Measurements from ENCODE around the gene LMBRD2. TPM values are rescaled to one million over a fixed set of nuclear protein-coding genes. Genes with fewer than 3 reads are reported as not detected.

LMBRD2 gene
- total and polyA plus RNA-seq, 8 donors, result 9.8 to 13.6 (median 12.6) TPM

- DNase-seq (no peak), ATAC-seq (no peak)
- H3K27ac ChIP-seq, result no peak overlapping the region
- H3K36me3 ChIP-seq, result peaks cover 0 to 69% of the 10 kb centered on the region in 2 donors
- H3K27me3 ChIP-seq, result no peaks in the 10 kb centered on the region
- H3K4me1 ChIP-seq, result peaks cover 3 to 12% of the 10 kb centered on the region in 2 donors
- no peak overlapping the region for H3K4me3 ChIP-seq
- TF ChIP-seq, protein P1, sequence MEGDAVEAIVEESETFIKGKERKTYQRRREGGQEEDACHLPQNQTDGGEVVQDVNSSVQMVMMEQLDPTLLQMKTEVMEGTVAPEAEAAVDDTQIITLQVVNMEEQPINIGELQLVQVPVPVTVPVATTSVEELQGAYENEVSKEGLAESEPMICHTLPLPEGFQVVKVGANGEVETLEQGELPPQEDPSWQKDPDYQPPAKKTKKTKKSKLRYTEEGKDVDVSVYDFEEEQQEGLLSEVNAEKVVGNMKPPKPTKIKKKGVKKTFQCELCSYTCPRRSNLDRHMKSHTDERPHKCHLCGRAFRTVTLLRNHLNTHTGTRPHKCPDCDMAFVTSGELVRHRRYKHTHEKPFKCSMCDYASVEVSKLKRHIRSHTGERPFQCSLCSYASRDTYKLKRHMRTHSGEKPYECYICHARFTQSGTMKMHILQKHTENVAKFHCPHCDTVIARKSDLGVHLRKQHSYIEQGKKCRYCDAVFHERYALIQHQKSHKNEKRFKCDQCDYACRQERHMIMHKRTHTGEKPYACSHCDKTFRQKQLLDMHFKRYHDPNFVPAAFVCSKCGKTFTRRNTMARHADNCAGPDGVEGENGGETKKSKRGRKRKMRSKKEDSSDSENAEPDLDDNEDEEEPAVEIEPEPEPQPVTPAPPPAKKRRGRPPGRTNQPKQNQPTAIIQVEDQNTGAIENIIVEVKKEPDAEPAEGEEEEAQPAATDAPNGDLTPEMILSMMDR (IDR thresholded peaks at IDR 0.05), result no peak
- intact Hi-C loops (cut with DNase I), result no loop called here
- H3K9me3 ChIP-seq, result no peaks in the 10 kb centered on the region
Observed at GRCh38 chr5:36161361-36161760, 9.7 kb upstream of the LMBRD2 start.

DNA sequence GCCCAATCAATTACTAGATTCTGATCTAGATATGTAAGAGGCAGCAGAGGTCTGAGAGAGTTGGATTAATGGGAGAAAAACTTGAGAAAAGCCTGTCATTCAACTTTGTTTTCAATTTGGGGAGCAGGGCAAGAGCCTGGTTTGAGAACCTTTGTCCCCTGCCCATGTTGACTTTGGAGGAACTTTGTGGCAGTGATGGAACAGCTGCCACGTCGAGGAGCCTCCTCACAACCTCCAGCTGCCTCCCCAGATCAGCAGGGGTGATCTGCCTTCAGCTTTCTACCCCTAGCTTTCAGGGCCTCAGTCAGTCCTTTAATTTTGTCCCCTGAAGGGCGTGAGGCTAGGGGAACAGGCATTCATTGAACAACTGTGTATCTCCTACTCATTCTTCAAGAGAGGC is 8.9 kb upstream of the LMBRD2 start:
- Histone ChIP-seq H3K4me1 (peaks cover 3 to 13% of the 10 kb centered on the region in 2 donors), H3K27ac (no peak overlapping the region), H3K27me3 (no peaks in the 10 kb centered on the region), H3K36me3 (peaks cover 0 to 62% of the 10 kb centered on the region in 2 donors), H3K4me3 (no peak overlapping the region), H3K9me3 (no peaks in the 10 kb centered on the region)
- intact Hi-C loops (cut with DNase I), result no loop called here
- DNase-seq (no peak), ATAC-seq (no peak)
- TF ChIP-seq, protein P1 (IDR thresholded peaks at IDR 0.05), result no peak

DNA sequence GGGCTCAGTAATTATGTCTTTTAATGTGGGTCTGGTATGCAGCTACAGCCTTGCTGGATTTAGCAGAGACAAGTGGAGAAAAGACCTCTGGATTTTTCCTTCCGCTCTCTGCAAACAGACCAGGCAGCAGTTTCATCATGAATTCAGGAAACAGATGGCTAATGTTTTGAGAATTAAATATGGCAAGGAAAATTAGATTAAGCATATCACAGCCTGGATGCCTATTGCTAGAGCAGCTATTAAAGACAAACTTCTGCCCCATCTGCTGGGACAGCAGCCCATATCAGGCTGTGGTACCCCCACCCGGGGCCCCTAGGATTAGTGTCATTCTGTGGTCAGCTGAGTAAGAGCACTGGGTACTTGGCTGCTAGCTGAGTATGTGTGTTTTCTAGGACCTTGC is 6.5 kb upstream of the LMBRD2 start:
- Histone ChIP-seq H3K27ac (no peak overlapping the region), H3K9me3 (no peaks in the 10 kb centered on the region), H3K27me3 (no peaks in the 10 kb centered on the region), H3K4me1 (peaks cover 3 to 21% of the 10 kb centered on the region in 2 donors), H3K36me3 (peaks cover 0 to 44% of the 10 kb centered on the region in 2 donors), H3K4me3 (no peak overlapping the region)
- DNase-seq (no peak), ATAC-seq (no peak)
- TF ChIP-seq, protein P1 (IDR thresholded peaks at IDR 0.05), result no peak
- intact Hi-C loops (cut with DNase I), result no loop called here

DNA sequence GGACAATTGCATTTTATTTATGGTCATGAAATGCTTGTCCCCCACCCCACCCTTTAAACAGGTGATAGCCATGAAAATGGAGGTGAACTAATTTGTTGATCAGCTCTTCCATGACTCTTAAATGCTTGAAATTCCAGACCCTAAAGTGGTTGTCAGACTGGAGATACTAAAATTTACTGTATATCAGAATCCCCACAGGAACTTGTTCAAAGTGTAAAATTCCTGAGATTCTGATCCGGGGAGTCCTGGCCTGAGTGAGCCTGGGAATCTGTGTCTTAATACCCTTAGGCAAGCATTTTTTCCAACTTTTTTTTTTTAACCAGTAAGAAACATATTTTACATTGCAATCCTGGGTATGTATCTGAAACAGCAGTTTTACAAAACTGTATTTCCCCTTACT is 4.9 kb upstream of the LMBRD2 start:
- H3K4me1 ChIP-seq, result peaks cover 7 to 30% of the 10 kb centered on the region in 2 donors

DNA sequence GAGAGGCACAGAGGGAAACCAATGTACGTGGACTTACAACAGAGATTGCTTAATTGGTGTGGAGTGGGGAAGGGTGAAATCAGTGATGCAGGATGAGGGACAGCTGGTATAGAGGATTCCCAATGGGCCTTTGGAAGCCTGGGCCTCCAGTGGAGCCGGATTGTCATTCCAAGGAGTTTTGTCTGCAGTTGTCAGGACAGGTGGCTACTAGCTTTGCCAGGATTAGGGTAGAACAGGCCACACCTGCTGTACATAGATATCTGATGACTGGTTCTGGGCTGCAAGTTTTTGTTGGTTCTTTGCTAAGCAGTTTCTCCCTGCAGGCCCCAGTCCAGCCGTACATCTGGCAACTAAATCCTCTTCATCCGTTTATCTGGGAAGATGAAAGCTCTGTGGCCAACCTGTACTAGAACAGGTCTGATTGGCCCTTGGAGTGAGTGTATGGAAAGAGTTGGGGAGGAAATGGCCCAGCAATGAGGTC is 4.5 kb upstream of the LMBRD2 start:
- no peak overlapping the region for H3K27ac ChIP-seq
- intact Hi-C loops (cut with DNase I), result no loop called here
- H3K4me3 ChIP-seq, result no peak overlapping the region
- no peaks in the 10 kb centered on the region for H3K9me3 ChIP-seq
- no peaks in the 10 kb centered on the region for H3K27me3 ChIP-seq
- ATAC-seq, result no peak
- TF ChIP-seq, protein P1 (IDR thresholded peaks at IDR 0.05), result no peak
- peaks cover 0 to 24% of the 10 kb centered on the region in 2 donors for H3K36me3 ChIP-seq
- H3K4me1 ChIP-seq, result peaks cover 7 to 30% of the 10 kb centered on the region in 2 donors
- DNase-seq, result no peak

More for the DNA sequence above, 4.9 kb upstream of the LMBRD2 start:
- TF ChIP-seq, protein P1 (IDR thresholded peaks at IDR 0.05), result no peak
- no peak overlapping the region for H3K4me3 ChIP-seq
- H3K27me3 ChIP-seq, result no peaks in the 10 kb centered on the region
- H3K36me3 ChIP-seq, result peaks cover 0 to 28% of the 10 kb centered on the region in 2 donors
- H3K27ac ChIP-seq, result no peak overlapping the region
- intact Hi-C loops (cut with DNase I), result no loop called here
- no peak for DNase-seq
- H3K9me3 ChIP-seq, result no peaks in the 10 kb centered on the region
- ATAC-seq, result no peak

All from left lung (tissue), 10 donors.